ENCODE measurements around the gene AFP.

- TF ChIP-seq CTCF (IDR thresholded peaks at IDR 0.05) (no peak), POLR2A (IDR thresholded peaks at IDR 0.05) (no peak), EP300 (IDR thresholded peaks at IDR 0.05) (no peak), POLR2AphosphoS5 (IDR thresholded peaks at IDR 0.05) (no peak)
These were observed 16.1 kb downstream of the AFP start for GRCh38 chr4:73451981-73452747.
